ENCODE measurements around the gene CTRB1.

Gene CTRB1

GRCh38 chr16:75234856-75235696 is 16.3 kb downstream of the CTRB1 start:
- no peak for TF ChIP-seq CTCF (IDR thresholded peaks at IDR 0.05; ENCODE audit: insufficient read depth, missing control alignments)
- no peak for FAIRE-seq
- no peak for DNase-seq (ENCODE audit: insufficient read length, low spot score)

DNA sequence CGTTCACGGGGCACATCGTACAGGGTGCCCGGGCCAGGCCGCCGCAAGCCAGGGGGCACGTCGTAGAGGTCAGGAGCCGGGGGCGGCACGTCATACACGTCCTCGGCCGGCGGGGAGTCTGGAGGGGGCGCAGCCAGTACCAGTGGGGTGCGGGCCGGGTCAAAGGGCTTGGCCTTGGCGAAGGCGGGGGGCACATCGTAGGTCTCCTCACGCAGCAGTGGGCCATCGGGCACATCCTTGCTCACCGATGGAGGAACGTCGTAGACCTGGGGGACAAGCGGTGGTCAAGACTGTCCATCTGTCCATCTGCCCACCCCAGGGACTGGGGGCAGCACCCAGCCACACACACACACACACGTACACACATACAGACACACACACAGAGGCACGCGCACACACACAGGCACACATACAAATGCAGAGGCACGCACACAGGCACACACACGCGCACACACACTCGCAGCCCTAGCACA is 17.0 kb downstream of the CTRB1 start:
- DNase-seq (ENCODE audit: insufficient read length, low spot score) (no peak), FAIRE-seq (no peak)
- TF ChIP-seq CTCF (IDR thresholded peaks at IDR 0.05; ENCODE audit: insufficient read depth, missing control alignments) = no peak

GRCh38 chr16:75236232-75236631 is 17.4 kb downstream of the CTRB1 start:
- FAIRE-seq (no peak), DNase-seq (ENCODE audit: insufficient read length, low spot score) (no peak)
- TF ChIP-seq CTCF (IDR thresholded peaks at IDR 0.05; ENCODE audit: insufficient read depth, missing control alignments) = no peak

- no peak for TF ChIP-seq CTCF (IDR thresholded peaks at IDR 0.05; ENCODE audit: insufficient read depth, missing control alignments)
- FAIRE-seq (no peak), DNase-seq (ENCODE audit: insufficient read length, low spot score) (no peak)
These were observed 18.1 kb downstream of the CTRB1 start for GRCh38 chr16:75236736-75237397.

- no peak for FAIRE-seq
- no peak for DNase-seq (ENCODE audit: insufficient read length, low spot score)
- no peak for TF ChIP-seq CTCF (IDR thresholded peaks at IDR 0.05; ENCODE audit: insufficient read depth, missing control alignments)
These were observed 18.8 kb downstream of the CTRB1 start for GRCh38 chr16:75237398-75238131.

DNA sequence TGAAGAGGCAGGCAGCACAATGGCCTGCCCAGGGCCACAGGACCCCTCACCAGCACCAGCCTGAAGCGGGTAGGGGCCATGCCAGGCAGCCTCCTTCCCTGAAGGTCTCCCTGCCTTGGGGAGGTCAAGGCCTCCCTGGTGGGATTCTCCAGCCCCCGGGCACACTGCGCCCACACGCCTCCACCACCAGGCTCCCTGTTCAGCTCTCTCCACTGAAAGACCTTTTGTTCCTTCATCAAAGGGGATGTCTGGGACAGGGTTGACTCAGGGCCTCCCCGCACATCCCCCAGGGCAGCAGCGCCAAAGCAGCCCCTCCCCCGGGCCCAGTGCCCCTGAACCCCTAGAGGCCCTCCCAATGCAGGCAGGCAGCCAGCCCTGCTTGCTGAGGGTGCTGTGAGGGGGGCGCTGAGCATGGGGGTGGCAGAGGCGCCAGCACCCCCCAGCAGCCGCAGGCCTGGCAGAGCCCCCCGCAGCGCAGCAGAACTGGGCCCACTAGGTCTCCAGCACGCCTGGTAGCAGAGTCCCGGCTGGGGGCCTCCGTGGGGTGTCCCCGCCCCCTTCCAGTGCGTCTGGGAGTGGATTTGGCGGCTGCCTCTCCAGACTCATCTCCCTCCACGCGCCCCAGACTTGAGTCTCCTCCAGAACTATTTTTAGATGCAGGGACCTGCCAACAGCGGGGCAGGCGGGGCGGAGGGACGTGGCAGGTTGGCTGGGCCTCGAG is 19.5 kb downstream of the CTRB1 start:
- no peak for TF ChIP-seq CTCF (IDR thresholded peaks at IDR 0.05; ENCODE audit: insufficient read depth, missing control alignments)
- FAIRE-seq (no peak), DNase-seq (ENCODE audit: insufficient read length, low spot score) (no peak)
